HFFc6 (cell line): Measurements from ENCODE around the gene HAUS7. TPM values are rescaled to one million over a fixed set of nuclear protein-coding genes. Genes with fewer than 3 reads are reported as not detected.

Experiments used
- DNase-seq: peaks from one replicate; pipeline ENCODE4 v3.0.0-alpha.2; 2018
- H3K27ac Mint-ChIP-seq: 2 replicates; pipeline ENCODE4 v1.8.0; 2020; ENCODE audit warnings: mild to moderate bottlenecking, mixed read lengths
- H3K27me3 Mint-ChIP-seq: 2 replicates; pipeline ENCODE4 v1.8.0; 2021; ENCODE audit warnings: mild to moderate bottlenecking, moderate library complexity, mixed read lengths; ENCODE audit not compliant: insufficient read depth
- H3K36me3 Mint-ChIP-seq: 2 replicates; pipeline ENCODE4 v1.8.0; 2021; ENCODE audit warnings: low read depth, mixed read lengths
- H3K4me1 Mint-ChIP-seq: 2 replicates; pipeline ENCODE4 v1.8.0; 2020; ENCODE audit warnings: low read depth, mixed read lengths
- H3K4me3 Mint-ChIP-seq: 2 replicates; pipeline ENCODE4 v1.8.0; 2020; ENCODE audit warnings: mild to moderate bottlenecking, moderate library complexity, mixed read lengths
- H3K9me3 Mint-ChIP-seq: 2 replicates; pipeline ENCODE4 v1.8.0; 2020; ENCODE audit warnings: mild to moderate bottlenecking, mixed read lengths
- CTCF ChIP-seq: fragments of 200-600 bp; sonication (generic); IDR thresholded peaks from 2 replicates; pipeline ENCODE4 v1.5.0; 2021; ENCODE audit warnings: antibody characterized with exemption, mild to moderate bottlenecking
- total RNA-seq, 6 experiments: library from RNA; stranded (reverse); fragmentation: NEBNext Ultra II Directional; extraction: Animal tissue kit (Norgen Biotek cat#: 25700); gene quantifications; 2 replicates in 1 of 6; 3 replicates in 5 of 6; pipeline ENCODE4 v1.2.3, GENCODE V29; 2021

Gene HAUS7
- total RNA-seq, 6 experiments from 2014 or later = 20.3 to 32.0 (median 28.2) TPM

- H3K9me3 Mint-ChIP-seq = no peaks in the 10 kb centered on the region
- no peak overlapping the region for H3K4me3 Mint-ChIP-seq
- H3K27me3 Mint-ChIP-seq = no peaks in the 10 kb centered on the region
- H3K36me3 Mint-ChIP-seq = no peaks in the 10 kb centered on the region; the same call in 1 of the 2 replicates
- no peak overlapping the region for H3K27ac Mint-ChIP-seq
- no peak for TF ChIP-seq CTCF
- DNase-seq = no peak
- peaks cover 5% of the 10 kb centered on the region; the same call in 1 of the 2 replicates for H3K4me1 Mint-ChIP-seq
These were observed 34.2 kb upstream of the HAUS7 start for GRCh38 chrX:153504445-153505016.

- H3K27me3 Mint-ChIP-seq = no peaks in the 10 kb centered on the region
- DNase-seq = no peak
- peaks cover 5% of the 10 kb centered on the region; the same call in 1 of the 2 replicates for H3K4me1 Mint-ChIP-seq
- H3K9me3 Mint-ChIP-seq = no peaks in the 10 kb centered on the region
- H3K27ac Mint-ChIP-seq = no peak overlapping the region
- no peak for TF ChIP-seq CTCF
- H3K36me3 Mint-ChIP-seq = no peaks in the 10 kb centered on the region; the same call in 1 of the 2 replicates
- no peak overlapping the region for H3K4me3 Mint-ChIP-seq
These were observed 32.4 kb upstream of the HAUS7 start for GRCh38 chrX:153502796-153503195.

- Mint-ChIP-seq H3K27ac (no peak overlapping the region), H3K27me3 (no peaks in the 10 kb centered on the region)
These were observed 31.8 kb upstream of the HAUS7 start for GRCh38 chrX:153502131-153502530.

GRCh38 chrX:153501530-153501929, 31.2 kb upstream of the HAUS7 start:
- Mint-ChIP-seq H3K4me3 (no peak overlapping the region), H3K27me3 (no peaks in the 10 kb centered on the region), H3K36me3 (no peaks in the 10 kb centered on the region; the same call in 1 of the 2 replicates), H3K27ac (no peak overlapping the region), H3K9me3 (no peaks in the 10 kb centered on the region), H3K4me1 (peaks cover 5% of the 10 kb centered on the region; the same call in 1 of the 2 replicates)
- DNase-seq = no peak
- TF ChIP-seq CTCF = no peak

More at GRCh38 chrX:153502131-153502530, 31.8 kb upstream of the HAUS7 start:
- TF ChIP-seq CTCF = no peak
- Mint-ChIP-seq H3K4me3 (no peak overlapping the region), H3K9me3 (no peaks in the 10 kb centered on the region), H3K4me1 (peaks cover 5% of the 10 kb centered on the region; the same call in 1 of the 2 replicates), H3K36me3 (no peaks in the 10 kb centered on the region; the same call in 1 of the 2 replicates)
- no peak for DNase-seq

GRCh38 chrX:153500676-153501280, 30.4 kb upstream of the HAUS7 start:
- H3K27me3 Mint-ChIP-seq = no peaks in the 10 kb centered on the region
- H3K4me1 Mint-ChIP-seq = peaks cover 5% of the 10 kb centered on the region; the same call in 1 of the 2 replicates
- H3K4me3 Mint-ChIP-seq = no peak overlapping the region
- no peaks in the 10 kb centered on the region for H3K9me3 Mint-ChIP-seq
- no peak overlapping the region for H3K27ac Mint-ChIP-seq
- no peak for TF ChIP-seq CTCF
- DNase-seq = no peak
- H3K36me3 Mint-ChIP-seq = no peaks in the 10 kb centered on the region; the same call in 1 of the 2 replicates
